ENCODE data around the gene UNC50.

DNA sequence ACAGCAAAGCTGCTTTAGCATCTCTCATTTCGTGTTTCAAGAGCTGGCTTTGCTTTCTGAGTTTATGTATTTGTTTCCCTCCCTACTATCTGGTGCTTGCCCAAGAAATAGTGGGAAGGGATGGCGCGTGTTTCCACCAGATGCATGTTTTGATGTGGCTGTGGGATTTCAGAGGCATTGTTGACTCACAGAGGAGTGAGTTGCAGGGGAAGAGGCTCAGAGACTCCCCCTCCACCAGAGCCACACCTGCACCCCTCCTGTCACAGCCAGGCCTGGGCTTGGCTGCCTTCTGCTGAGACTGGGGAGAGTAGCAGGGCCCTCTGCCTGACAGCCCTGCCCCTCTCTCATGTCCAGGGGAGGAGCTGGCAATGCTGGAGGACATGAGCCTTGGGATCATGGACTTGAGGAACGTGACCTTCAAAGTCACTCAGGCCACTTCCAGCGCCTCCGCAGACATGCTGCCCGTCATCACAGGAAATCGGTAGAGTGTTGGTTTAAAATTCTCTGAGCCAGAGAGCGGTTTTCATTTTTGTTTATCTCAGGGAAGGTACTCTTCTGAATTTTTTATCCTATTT, 43.0 kb upstream of the UNC50 start:
- TF ChIP-seq, protein P1, sequence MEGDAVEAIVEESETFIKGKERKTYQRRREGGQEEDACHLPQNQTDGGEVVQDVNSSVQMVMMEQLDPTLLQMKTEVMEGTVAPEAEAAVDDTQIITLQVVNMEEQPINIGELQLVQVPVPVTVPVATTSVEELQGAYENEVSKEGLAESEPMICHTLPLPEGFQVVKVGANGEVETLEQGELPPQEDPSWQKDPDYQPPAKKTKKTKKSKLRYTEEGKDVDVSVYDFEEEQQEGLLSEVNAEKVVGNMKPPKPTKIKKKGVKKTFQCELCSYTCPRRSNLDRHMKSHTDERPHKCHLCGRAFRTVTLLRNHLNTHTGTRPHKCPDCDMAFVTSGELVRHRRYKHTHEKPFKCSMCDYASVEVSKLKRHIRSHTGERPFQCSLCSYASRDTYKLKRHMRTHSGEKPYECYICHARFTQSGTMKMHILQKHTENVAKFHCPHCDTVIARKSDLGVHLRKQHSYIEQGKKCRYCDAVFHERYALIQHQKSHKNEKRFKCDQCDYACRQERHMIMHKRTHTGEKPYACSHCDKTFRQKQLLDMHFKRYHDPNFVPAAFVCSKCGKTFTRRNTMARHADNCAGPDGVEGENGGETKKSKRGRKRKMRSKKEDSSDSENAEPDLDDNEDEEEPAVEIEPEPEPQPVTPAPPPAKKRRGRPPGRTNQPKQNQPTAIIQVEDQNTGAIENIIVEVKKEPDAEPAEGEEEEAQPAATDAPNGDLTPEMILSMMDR (conservative IDR thresholded peaks at IDR 0.05 in 1 of 2, IDR thresholded peaks at IDR 0.05 in 1 of 2; ENCODE audit: extremely low read depth in 1 of 2, insufficient read depth in 1 of 2, low read depth in 1 of 2, low read length in 2 of 2), result no peak
- no peak for TF ChIP-seq EZH2 (IDR thresholded peaks at IDR 0.05; ENCODE audit: borderline replicate concordance, low read length)

All from mammary epithelial cell (primary cell).